Effector memory CD4-positive, alpha-beta T cell (primary cell): ENCODE data around the gene KIAA1755.
"Not testable (repeated sequence)": the region's sequence is repeated elsewhere in the genome, so short reads cannot be mapped to it uniquely, and the experiment has no call there.

ENCODE experiments used
- DNase-seq, 3 donors: peaks; one replicate each; pipeline ENCODE4 v3.0.0-alpha.2; 2020
- H3K27ac ChIP-seq: 2 replicates; pipeline ENCODE4 v1.7.0; 2013; ENCODE audit warnings: mild to moderate bottlenecking, low read length, moderate library complexity; ENCODE audit not compliant: insufficient read depth, poor library complexity, severe bottlenecking
- H3K27me3 ChIP-seq: replicated peaks from 2 replicates; pipeline ENCODE4 v1.7.0; 2013; ENCODE audit warnings: mild to moderate bottlenecking, low read length; ENCODE audit not compliant: insufficient read depth, control insufficient read depth, poor library complexity, severe bottlenecking
- H3K36me3 ChIP-seq: 2 replicates; pipeline ENCODE4 v1.7.0; 2013; ENCODE audit warnings: mild to moderate bottlenecking, low read length, moderate library complexity; ENCODE audit not compliant: control insufficient read depth, insufficient read depth
- H3K4me1 ChIP-seq: 2 replicates; pipeline ENCODE4 v1.7.0; 2013; ENCODE audit warnings: low read length, mild to moderate bottlenecking; ENCODE audit not compliant: control insufficient read depth, insufficient read depth, poor library complexity, severe bottlenecking
- H3K4me3 ChIP-seq: 2 replicates; pipeline ENCODE4 v1.7.0; 2013; ENCODE audit warnings: low read length, low read depth, mild to moderate bottlenecking; ENCODE audit not compliant: insufficient read depth, poor library complexity, severe bottlenecking
- H3K9me3 ChIP-seq: 2 replicates; pipeline ENCODE4 v1.7.0; 2013; ENCODE audit warnings: mild to moderate bottlenecking, low read length, moderate library complexity; ENCODE audit not compliant: control insufficient read depth

The KIAA1755 gene

GRCh38 chr20:38290829-38291814, 30.6 kb upstream of the KIAA1755 start:
- Histone ChIP-seq H3K27me3 (no peaks in the 10 kb centered on the region), H3K9me3 (no peaks in the 10 kb centered on the region), H3K27ac (no peak overlapping the region), H3K4me3 (no peak overlapping the region), H3K4me1 (no peaks in the 10 kb centered on the region), H3K36me3 (no peaks in the 10 kb centered on the region)
- DNase-seq = no peak

GRCh38 chr20:38286586-38287531, 26.3 kb upstream of the KIAA1755 start:
- Histone ChIP-seq H3K4me1 (no peaks in the 10 kb centered on the region), H3K9me3 (no peaks in the 10 kb centered on the region), H3K27me3 (no peaks in the 10 kb centered on the region), H3K27ac (no peak overlapping the region), H3K4me3 (no peak overlapping the region), H3K36me3 (no peaks in the 10 kb centered on the region)
- no peak for DNase-seq

- no peak overlapping the region for H3K27ac ChIP-seq
- H3K27me3 ChIP-seq = no peaks in the 10 kb centered on the region
- no peaks in the 10 kb centered on the region for H3K36me3 ChIP-seq
- no peaks in the 10 kb centered on the region for H3K9me3 ChIP-seq
- no peak for DNase-seq
- H3K4me3 ChIP-seq = no peak overlapping the region
- no peaks in the 10 kb centered on the region for H3K4me1 ChIP-seq
Measured at GRCh38 chr20:38284893-38285444, 24.4 kb upstream of the KIAA1755 start.

- H3K27ac ChIP-seq, H3K4me1 ChIP-seq, H3K36me3 ChIP-seq, H3K27me3 ChIP-seq, DNase-seq, H3K9me3 ChIP-seq, H3K4me3 ChIP-seq: not testable (repeated sequence)
Measured at GRCh38 chr20:38284066-38284650, 23.6 kb upstream of the KIAA1755 start.

GRCh38 chr20:38283236-38283635, 22.7 kb upstream of the KIAA1755 start:
- no peaks in the 10 kb centered on the region for H3K9me3 ChIP-seq
- no peak for DNase-seq
- H3K27ac ChIP-seq = no peak overlapping the region
- H3K4me3 ChIP-seq = no peak overlapping the region
- no peaks in the 10 kb centered on the region for H3K4me1 ChIP-seq
- H3K27me3 ChIP-seq = no peaks in the 10 kb centered on the region
- no peaks in the 10 kb centered on the region for H3K36me3 ChIP-seq

- H3K4me3 ChIP-seq, H3K36me3 ChIP-seq, H3K4me1 ChIP-seq, DNase-seq, H3K27me3 ChIP-seq, H3K9me3 ChIP-seq, H3K27ac ChIP-seq: not testable (repeated sequence)
Measured at GRCh38 chr20:38281176-38281915, 20.8 kb upstream of the KIAA1755 start.

GRCh38 chr20:38278763-38279162, 18.2 kb upstream of the KIAA1755 start:
- Histone ChIP-seq H3K4me1 (no peaks in the 10 kb centered on the region), H3K27me3 (no peaks in the 10 kb centered on the region), H3K9me3 (no peaks in the 10 kb centered on the region), H3K4me3 (no peak overlapping the region), H3K27ac (no peak overlapping the region), H3K36me3 (no peaks in the 10 kb centered on the region)
- no peak for DNase-seq

GRCh38 chr20:38278131-38278530, 17.6 kb upstream of the KIAA1755 start:
- no peaks in the 10 kb centered on the region for H3K27me3 ChIP-seq

GRCh38 chr20:38277691-38278090, 17.2 kb upstream of the KIAA1755 start:
- Histone ChIP-seq H3K4me3 (no peak overlapping the region), H3K4me1 (no peaks in the 10 kb centered on the region), H3K9me3 (no peaks in the 10 kb centered on the region), H3K27me3 (no peaks in the 10 kb centered on the region), H3K36me3 (no peaks in the 10 kb centered on the region), H3K27ac (no peak overlapping the region)
- DNase-seq = no peak

More at GRCh38 chr20:38278131-38278530, 17.6 kb upstream of the KIAA1755 start:
- no peaks in the 10 kb centered on the region for H3K36me3 ChIP-seq
- H3K9me3 ChIP-seq = no peaks in the 10 kb centered on the region
- H3K4me3 ChIP-seq = no peak overlapping the region
- no peak for DNase-seq
- no peaks in the 10 kb centered on the region for H3K4me1 ChIP-seq
- H3K27ac ChIP-seq = no peak overlapping the region
